Measurements from ENCODE around the gene MAF.

Gene MAF

GRCh38 chr16:79598348-79599181, 2.0 kb downstream of the MAF start:
- no peak for DNase-seq (ENCODE audit: extremely low read depth, low read depth)
- TF ChIP-seq CTCF (IDR thresholded peaks at IDR 0.05; ENCODE audit: low read depth, low read length), result no peak

- no peak for TF ChIP-seq CTCF (IDR thresholded peaks at IDR 0.05; ENCODE audit: low read depth, low read length)
- DNase-seq (ENCODE audit: extremely low read depth, low read depth), result no peak
Measured at GRCh38 chr16:79598063-79598347, 2.5 kb downstream of the MAF start.

- DNase-seq (ENCODE audit: extremely low read depth, low read depth), result no peak
- TF ChIP-seq CTCF (IDR thresholded peaks at IDR 0.05; ENCODE audit: low read depth, low read length), result no peak
Measured at GRCh38 chr16:79597277-79598062, 3.1 kb downstream of the MAF start.

- DNase-seq (ENCODE audit: extremely low read depth, low read depth), result no peak
- no peak for TF ChIP-seq CTCF (IDR thresholded peaks at IDR 0.05; ENCODE audit: low read depth, low read length)
Measured at GRCh38 chr16:79595931-79596450, 4.5 kb downstream of the MAF start.

GRCh38 chr16:79595231-79595641, 5.3 kb downstream of the MAF start:
- TF ChIP-seq CTCF (IDR thresholded peaks at IDR 0.05; ENCODE audit: low read depth, low read length), result no peak
- no peak for DNase-seq (ENCODE audit: extremely low read depth, low read depth)

- no peak for DNase-seq (ENCODE audit: extremely low read depth, low read depth)
- no peak for TF ChIP-seq CTCF (IDR thresholded peaks at IDR 0.05; ENCODE audit: low read depth, low read length)
Measured at GRCh38 chr16:79593754-79594153, 6.8 kb downstream of the MAF start.

- no peak for TF ChIP-seq CTCF (IDR thresholded peaks at IDR 0.05; ENCODE audit: low read depth, low read length)
- no peak for DNase-seq (ENCODE audit: extremely low read depth, low read depth)
Measured at GRCh38 chr16:79593074-79593531, 7.4 kb downstream of the MAF start.

Data from AG09319 (cell line).